Jurkat, Clone E6-1 (cell line): ENCODE data around the gene PPP2R2C.

ENCODE experiments used
- DNase-seq: peaks from one replicate; pipeline ENCODE4 v3.0.0-alpha.2; 2011; ENCODE audit warnings: low read depth, low spot score
- H3K4me3 ChIP-seq: 2 replicates; pipeline ENCODE4 v1.5.1; 2011; ENCODE audit warnings: mild to moderate bottlenecking, low read length, control low read depth, moderate library complexity

Gene PPP2R2C

GRCh38 chr4:6452897-6453687 lies 19.3 kb downstream of the PPP2R2C start:
- DNase-seq: no peak
- H3K4me3 ChIP-seq: no peak overlapping the region

GRCh38 chr4:6452116-6452896 lies 20.1 kb downstream of the PPP2R2C start:
- DNase-seq: no peak
- H3K4me3 ChIP-seq: no peak overlapping the region

- no peak overlapping the region for H3K4me3 ChIP-seq
- no peak for DNase-seq
Observed at GRCh38 chr4:6451309-6451708, 21.1 kb downstream of the PPP2R2C start.

- H3K4me3 ChIP-seq: no peak overlapping the region
Observed at GRCh38 chr4:6450709-6451108, 21.7 kb downstream of the PPP2R2C start.

GRCh38 chr4:6449746-6450369 lies 22.6 kb downstream of the PPP2R2C start:
- DNase-seq: no peak
- H3K4me3 ChIP-seq: no peak overlapping the region

More at GRCh38 chr4:6450709-6451108, 21.7 kb downstream of the PPP2R2C start:
- no peak for DNase-seq

GRCh38 chr4:6449335-6449734 lies 23.1 kb downstream of the PPP2R2C start:
- H3K4me3 ChIP-seq: no peak overlapping the region
- DNase-seq: no peak

- no peak for DNase-seq
Observed at GRCh38 chr4:6448476-6449170, 23.8 kb downstream of the PPP2R2C start.

GRCh38 chr4:6447672-6448171 lies 24.7 kb downstream of the PPP2R2C start:
- no peak for DNase-seq
- no peak overlapping the region for H3K4me3 ChIP-seq

More at GRCh38 chr4:6448476-6449170, 23.8 kb downstream of the PPP2R2C start:
- no peak overlapping the region for H3K4me3 ChIP-seq

GRCh38 chr4:6446538-6447451 lies 25.6 kb downstream of the PPP2R2C start:
- H3K4me3 ChIP-seq: no peak overlapping the region
- no peak for DNase-seq

GRCh38 chr4:6446130-6446482 lies 26.3 kb downstream of the PPP2R2C start:
- no peak overlapping the region for H3K4me3 ChIP-seq
- no peak for DNase-seq

- DNase-seq: no peak
- H3K4me3 ChIP-seq: no peak overlapping the region
Observed at GRCh38 chr4:6445403-6446129, 26.8 kb downstream of the PPP2R2C start.

- H3K4me3 ChIP-seq: no peak overlapping the region
- DNase-seq: no peak
Observed at GRCh38 chr4:6444582-6444981, 27.8 kb downstream of the PPP2R2C start.

- no peak overlapping the region for H3K4me3 ChIP-seq
- peak; percentile 6 for DNase-seq
Observed at GRCh38 chr4:6443035-6444023, 29.1 kb downstream of the PPP2R2C start.

GRCh38 chr4:6442555-6442954 lies 29.9 kb downstream of the PPP2R2C start:
- H3K4me3 ChIP-seq: no peak overlapping the region
- no peak for DNase-seq

GRCh38 chr4:6441758-6442157 lies 30.7 kb downstream of the PPP2R2C start:
- no peak overlapping the region for H3K4me3 ChIP-seq
- no peak for DNase-seq

- no peak for DNase-seq
- H3K4me3 ChIP-seq: no peak overlapping the region
Observed at GRCh38 chr4:6441202-6441582, 31.2 kb downstream of the PPP2R2C start.
